Stimulated activated CD8-positive, alpha-beta memory T cell treated with anti-CD3 and anti-CD28 coated beads, Interleukin-4, amount 100 ng/mL, for 1 hour (primary cell): Measurements from ENCODE around the gene PGA5.
"Not testable (repeated sequence)": the region's sequence is repeated elsewhere in the genome, so short reads cannot be mapped to it uniquely, and the experiment has no call there.

Experiments
- DNase-seq, 2 donors: peaks; one replicate each; pipeline ENCODE4 v3.0.0-alpha.2; 2020; ENCODE audit warnings: low read depth in 2 of 2, low spot score in 1 of 2

The PGA5 gene

DNA sequence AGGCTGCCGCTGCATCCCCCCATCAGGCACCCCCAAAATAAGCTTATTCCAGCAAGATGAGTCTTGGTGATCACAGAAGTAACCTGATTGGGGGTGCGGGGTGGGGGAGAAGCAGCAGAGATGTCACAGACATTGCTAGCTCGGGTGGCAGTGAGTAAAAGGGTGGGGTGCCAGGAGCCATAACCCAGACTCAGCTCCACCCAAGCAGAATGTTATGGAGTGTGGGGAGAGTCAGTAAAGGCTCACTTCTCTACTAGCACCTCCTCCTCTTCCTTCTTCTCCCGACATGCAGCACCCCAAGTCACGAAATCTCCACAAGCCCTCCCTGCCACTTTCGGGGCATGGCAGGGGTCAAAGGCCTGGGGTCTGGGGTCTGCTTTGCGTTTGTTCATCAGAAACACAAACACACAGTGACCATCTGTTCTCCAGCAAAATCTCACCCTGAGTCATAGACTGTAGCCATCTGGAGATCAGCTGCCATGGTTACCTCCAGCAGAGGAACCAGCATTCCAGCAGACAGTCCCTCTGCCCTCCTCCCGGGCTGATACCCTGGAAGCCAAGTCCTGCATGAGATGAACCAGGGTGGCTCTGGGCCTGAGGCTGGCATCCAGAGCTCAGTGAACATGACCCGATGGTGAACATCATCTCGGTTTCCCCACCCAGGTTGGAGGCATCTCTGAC, 14.4 kb upstream of the PGA5 start:
- not testable (repeated sequence) for DNase-seq

DNA sequence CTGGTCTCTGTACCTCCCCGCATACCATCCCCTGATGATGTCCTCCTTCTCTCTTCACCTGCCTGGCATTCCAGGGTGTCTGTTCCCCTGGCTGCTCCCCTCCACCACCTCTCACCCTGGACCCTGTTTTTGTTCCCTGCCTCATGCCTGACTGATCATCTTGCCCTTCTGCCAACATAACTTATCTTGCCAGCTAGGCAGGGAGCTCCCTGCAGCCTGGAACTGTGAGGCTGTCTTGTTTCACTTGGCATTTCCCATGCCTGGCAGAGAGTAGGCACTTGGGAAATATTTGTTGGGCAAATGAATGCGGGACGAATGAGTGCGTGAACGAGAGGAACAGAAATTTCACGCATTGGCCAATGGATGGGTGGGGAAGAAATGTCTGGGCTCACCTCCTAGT, 11.5 kb upstream of the PGA5 start:
- not testable (repeated sequence) for DNase-seq

- not testable (repeated sequence) for DNase-seq
Measured at GRCh38 chr11:61231033-61231432, 9.9 kb upstream of the PGA5 start.

DNA sequence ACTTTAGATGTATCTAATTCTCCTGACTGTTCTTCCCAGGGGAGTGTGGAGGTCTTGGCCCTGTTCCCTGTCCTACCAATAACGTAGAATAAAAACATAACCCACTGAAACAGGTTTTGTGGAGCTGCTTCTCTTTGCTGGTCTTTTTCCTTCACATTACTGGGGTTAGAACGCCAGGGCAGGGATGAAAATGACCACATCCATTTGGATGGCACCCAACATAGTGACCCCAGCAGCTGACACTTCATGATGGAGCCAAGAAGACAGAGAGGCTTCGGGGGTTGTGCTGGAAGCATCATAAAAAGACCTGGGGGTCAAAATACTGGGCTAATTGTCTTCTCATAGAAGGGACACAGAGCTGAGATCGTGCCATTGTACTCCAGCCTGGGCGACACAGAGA, 9.4 kb upstream of the PGA5 start:
- DNase-seq, result not testable (repeated sequence)

DNA sequence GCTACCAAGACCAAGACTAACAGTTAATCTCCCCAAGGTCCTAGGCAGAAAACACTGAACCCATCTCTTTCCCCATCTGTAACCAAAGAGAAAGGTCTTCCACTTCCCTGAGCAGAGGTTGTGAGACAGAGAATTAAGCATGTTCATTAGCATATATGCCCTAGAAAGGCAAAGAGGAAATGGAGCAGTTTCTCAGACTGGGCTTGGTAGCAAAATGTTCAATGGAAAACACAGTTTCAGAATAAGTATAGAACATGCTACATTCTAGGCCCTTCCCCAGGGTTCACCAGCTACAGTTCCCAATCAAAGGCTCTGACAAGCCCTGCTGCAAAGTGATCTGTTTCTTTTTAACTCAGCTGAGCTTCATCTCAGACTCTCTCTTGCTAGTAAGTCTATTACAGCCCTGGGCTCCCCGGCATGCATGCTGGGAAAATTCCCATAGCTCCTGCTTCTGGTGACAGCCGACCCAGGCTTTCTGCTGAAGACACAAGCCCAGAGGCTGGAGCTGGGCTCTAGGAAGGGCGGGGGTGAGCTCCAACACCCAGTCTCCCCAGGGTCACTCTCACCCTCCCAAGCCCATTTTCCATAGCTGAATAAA, 8.3 kb upstream of the PGA5 start:
- DNase-seq, result not testable (repeated sequence)

DNA sequence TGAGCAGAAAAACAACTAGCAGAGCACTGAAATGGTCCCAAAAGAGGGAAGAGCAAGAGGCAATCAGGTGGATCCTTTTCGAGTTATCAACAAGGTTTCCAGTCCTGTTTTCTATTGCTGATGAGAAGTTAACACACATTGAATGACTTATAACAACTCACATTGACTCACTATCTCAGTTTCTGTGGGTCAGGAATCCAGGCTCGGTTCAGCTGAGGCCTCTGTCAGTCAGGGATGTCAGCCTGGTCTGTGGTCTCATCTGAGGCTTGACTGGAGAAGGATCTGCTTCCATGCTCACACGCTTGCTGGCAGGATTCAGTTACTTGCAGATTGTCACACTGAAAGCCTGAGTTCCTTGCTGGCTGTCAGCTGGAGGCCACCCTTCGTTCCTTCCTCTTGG, 3.8 kb upstream of the PGA5 start:
- DNase-seq, result not testable (repeated sequence)

- DNase-seq, result not testable (repeated sequence)
Measured at GRCh38 chr11:61240288-61240687, 687 bp upstream of the PGA5 start.

- DNase-seq, result not testable (repeated sequence)
Measured at GRCh38 chr11:61241526-61241925, 551 bp downstream of the PGA5 start.

DNA sequence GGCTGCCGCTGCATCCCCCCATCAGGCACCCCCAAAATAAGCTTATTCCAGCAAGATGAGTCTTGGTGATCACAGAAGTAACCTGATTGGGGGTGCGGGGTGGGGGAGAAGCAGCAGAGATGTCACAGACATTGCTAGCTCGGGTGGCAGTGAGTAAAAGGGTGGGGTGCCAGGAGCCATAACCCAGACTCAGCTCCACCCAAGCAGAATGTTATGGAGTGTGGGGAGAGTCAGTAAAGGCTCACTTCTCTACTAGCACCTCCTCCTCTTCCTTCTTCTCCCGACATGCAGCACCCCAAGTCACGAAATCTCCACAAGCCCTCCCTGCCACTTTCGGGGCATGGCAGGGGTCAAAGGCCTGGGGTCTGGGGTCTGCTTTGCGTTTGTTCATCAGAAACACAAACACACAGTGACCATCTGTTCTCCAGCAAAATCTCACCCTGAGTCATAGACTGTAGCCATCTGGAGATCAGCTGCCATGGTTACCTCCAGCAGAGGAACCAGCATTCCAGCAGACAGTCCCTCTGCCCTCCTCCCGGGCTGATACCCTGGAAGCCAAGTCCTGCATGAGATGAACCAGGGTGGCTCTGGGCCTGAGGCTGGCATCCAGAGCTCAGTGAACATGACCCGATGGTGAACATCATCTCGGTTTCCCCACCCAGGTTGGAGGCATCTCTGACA, 4.4 kb downstream of the PGA5 start:
- DNase-seq, result not testable (repeated sequence)

DNA sequence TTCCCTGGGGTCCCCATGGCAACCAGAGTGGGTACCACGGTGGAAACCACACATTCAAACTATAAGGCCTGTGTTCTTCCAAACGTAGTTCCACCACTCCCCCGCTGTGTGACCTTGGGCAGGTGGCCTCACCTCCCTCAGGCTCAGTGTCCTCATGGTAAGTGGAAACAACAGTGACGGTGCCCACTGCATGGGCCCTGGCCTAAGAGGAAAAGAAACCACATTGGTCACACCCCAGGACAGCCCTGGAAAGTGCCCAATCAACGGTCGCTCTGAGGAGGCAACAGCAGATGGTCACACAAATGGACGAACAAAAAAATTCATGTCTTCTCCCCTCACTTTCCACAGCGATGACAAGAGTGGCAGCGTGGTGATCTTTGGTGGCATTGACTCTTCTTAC, 7.1 kb downstream of the PGA5 start:
- not testable (repeated sequence) for DNase-seq

- not testable (repeated sequence) for DNase-seq
Measured at GRCh38 chr11:61249201-61249600, 8.2 kb downstream of the PGA5 start.

GRCh38 chr11:61250796-61251765, 10.1 kb downstream of the PGA5 start:
- not testable (repeated sequence) for DNase-seq

DNA sequence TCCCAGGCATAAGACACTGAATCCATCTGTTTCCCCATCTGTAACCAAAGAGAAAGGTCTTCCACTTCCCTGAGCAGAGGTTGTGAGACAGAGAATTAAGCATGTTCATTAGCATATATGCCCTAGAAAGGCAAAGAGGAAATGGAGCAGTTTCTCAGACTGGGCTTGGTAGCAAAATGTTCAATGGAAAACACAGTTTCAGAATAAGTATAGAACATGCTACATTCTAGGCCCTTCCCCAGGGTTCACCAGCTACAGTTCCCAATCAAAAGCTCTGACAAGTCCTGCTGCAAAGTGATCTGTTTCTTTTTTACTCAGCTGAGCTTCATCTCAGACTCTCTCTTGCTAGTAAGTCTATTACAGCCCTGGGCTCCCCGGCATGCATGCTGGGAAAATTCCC, 11.4 kb downstream of the PGA5 start:
- DNase-seq, result not testable (repeated sequence)

GRCh38 chr11:61254403-61255025, 13.5 kb downstream of the PGA5 start:
- peak in 1 of 2 donors; percentile 25 for DNase-seq

DNA sequence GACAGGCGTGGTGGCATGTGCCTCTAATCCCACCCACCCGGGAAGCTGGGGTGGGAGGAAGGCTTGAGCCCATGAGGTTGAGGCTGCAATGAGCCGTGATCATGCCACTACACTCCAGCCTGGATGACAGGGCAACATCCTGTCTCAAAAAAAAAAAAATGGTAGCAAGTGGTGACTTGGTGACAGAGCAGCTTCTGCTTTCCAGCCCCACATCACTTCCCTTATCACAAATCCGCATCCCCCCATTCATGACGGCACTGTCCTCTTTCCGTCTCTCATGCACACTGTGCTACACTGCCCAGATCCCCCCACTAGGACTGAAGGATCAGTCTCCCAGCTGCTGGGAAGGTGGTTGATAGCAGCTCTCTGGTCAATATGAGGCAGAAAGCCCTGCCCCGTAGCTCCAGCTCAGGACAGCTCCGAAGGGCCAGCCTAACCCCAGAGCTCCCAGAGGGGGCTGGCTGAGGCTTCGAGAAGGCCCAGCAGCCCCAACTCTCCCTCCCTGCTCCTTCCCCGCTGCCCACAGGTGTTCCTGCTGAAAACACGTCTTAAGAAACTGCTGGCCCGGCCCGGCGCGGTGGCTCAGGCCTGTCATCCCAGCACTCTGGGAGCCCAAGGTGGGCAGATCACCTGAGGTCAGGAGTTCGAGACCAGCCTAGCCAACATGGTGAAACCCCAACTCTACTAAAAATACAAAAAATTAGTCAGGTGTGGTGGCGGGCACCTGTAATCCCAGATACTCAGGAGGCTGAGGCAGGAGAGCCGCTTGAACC, 15.9 kb downstream of the PGA5 start:
- no peak for DNase-seq

DNA sequence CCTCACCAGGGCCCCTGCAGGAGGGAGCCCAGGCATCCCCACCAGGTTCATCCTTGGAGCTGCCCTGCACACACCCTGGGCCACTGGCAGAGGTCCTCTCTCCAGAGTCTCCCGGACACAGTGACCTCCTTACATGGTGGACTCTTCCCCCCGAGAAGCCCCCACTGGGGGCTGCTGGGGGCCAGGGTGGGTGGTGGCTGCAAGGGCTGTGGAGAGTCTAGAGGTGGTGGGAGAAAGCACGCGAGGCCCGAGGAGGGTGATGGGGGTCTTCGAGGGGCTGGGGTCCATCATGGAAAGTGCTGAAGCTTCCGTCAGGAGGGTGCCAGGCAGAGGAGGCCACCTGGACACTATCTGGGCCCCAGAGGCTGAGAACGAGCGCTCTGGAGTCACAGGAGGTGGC, 17.6 kb downstream of the PGA5 start:
- DNase-seq, result no peak

- DNase-seq, result no peak
Measured at GRCh38 chr11:61259363-61259762, 18.4 kb downstream of the PGA5 start.

DNA sequence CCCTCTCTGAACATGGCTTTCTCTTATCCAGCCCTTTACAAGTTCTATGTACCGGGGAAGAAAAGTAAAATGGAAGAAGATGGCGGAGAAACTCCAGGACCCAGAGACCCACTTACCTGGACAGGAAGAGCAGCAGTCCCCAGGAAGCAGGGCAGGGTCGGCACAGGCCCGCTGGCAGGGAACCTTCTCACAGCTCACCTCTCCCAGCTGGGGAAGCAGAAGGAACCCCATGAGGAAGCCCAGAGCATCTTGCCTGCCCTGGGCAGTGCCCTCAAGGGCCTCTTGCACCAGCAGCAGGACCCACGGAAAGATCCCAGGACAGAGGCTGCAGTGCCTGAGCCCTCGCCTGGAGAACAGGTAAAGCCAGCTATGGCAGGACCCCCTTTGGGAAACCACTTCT, 23.4 kb downstream of the PGA5 start:
- no peak for DNase-seq

GRCh38 chr11:61264795-61265194, 23.8 kb downstream of the PGA5 start:
- no peak for DNase-seq

DNA sequence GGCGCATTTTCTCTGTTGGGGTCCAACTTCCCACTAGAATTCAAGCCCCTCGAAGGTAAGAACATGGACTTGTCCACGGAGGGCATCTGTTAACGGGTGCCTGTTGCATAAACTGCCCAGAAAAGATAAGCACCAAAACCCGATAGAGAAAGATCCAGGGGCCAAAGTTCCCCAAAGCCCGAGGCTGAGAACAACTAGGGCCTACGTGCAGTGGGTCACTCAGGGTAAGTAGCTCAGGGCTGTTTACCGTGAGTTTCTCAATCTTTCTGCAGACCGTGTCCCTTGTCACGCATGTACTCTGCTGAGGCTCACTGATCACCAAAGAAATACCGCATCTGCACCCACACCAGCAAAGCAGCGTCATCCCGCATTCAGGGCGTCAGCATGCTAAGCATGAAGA, 24.4 kb downstream of the PGA5 start:
- DNase-seq, result no peak
